Bone marrow (tissue), 2 donors: ENCODE measurements around the gene YWHAQ.
"Not testable (repeated sequence)": the region's sequence is repeated elsewhere in the genome, so short reads cannot be mapped to it uniquely, and the experiment has no call there.

Experiments used
- DNase-seq, 2 donors: peaks; one replicate each; lab custom pipeline; 2025; lab: John Stamatoyannopoulos, UW

The YWHAQ gene

GRCh38 chr2:9594366-9595054 is 36.3 kb downstream of the YWHAQ start:
- no peak for DNase-seq

GRCh38 chr2:9593925-9594324 is 36.9 kb downstream of the YWHAQ start:
- no peak for DNase-seq

- no peak for DNase-seq
Measured at GRCh38 chr2:9592699-9593098, 38.1 kb downstream of the YWHAQ start.

GRCh38 chr2:9590641-9591040 is 40.2 kb downstream of the YWHAQ start:
- no peak for DNase-seq

- DNase-seq, result no peak
Measured at GRCh38 chr2:9586465-9586864, 44.3 kb downstream of the YWHAQ start.

GRCh38 chr2:9585486-9585885 is 45.3 kb downstream of the YWHAQ start:
- no peak for DNase-seq

GRCh38 chr2:9584902-9585301 is 45.9 kb downstream of the YWHAQ start:
- DNase-seq, result not testable (repeated sequence)

- DNase-seq, result no peak
Measured at GRCh38 chr2:9582624-9583023, 48.2 kb downstream of the YWHAQ start.

GRCh38 chr2:9578467-9579235 is 52.1 kb downstream of the YWHAQ start:
- no peak for DNase-seq

GRCh38 chr2:9574331-9574730 is 56.5 kb downstream of the YWHAQ start:
- DNase-seq, result no peak

- DNase-seq, result no peak
Measured at GRCh38 chr2:9573840-9574239, 57.0 kb downstream of the YWHAQ start.

GRCh38 chr2:9573013-9573720 is 57.6 kb downstream of the YWHAQ start:
- DNase-seq, result no peak

GRCh38 chr2:9570182-9571060 is 60.4 kb downstream of the YWHAQ start:
- no peak for DNase-seq

- no peak for DNase-seq
Measured at GRCh38 chr2:9565436-9566153, 65.2 kb downstream of the YWHAQ start.

GRCh38 chr2:9560628-9561027 is 70.2 kb downstream of the YWHAQ start:
- no peak for DNase-seq

GRCh38 chr2:9558948-9559381 is 71.8 kb downstream of the YWHAQ start:
- DNase-seq, result no peak

GRCh38 chr2:9556121-9556743 is 74.6 kb downstream of the YWHAQ start:
- DNase-seq, result no peak

GRCh38 chr2:9555297-9556120 is 75.3 kb downstream of the YWHAQ start, which contains the start of gene ADAM17:
Gene ADAM17 (minus strand): TSS chr2:9555830. CDS start chr2:9555605, 225 bp downstream.
- DNase-seq, result peak; percentile 75 to 82

GRCh38 chr2:9554921-9555296 is 75.9 kb downstream of the YWHAQ start:
- DNase-seq, result peak; percentile 55 to 70
